ENCODE results near the gene CENPV.

CENPV gene

GRCh38 chr17:16352667-16353316 is 477 bp downstream of the CENPV start:
- no peak for TF ChIP-seq CTCF (IDR thresholded peaks at IDR 0.05; ENCODE audit: poor library complexity, severe bottlenecking)

GRCh38 chr17:16352303-16352666 is 984 bp downstream of the CENPV start:
- DNase-seq (ENCODE audit: low spot score) (no peak), ATAC-seq (ENCODE audit: low read depth) (peak; percentile 59)
- TF ChIP-seq CTCF (IDR thresholded peaks at IDR 0.05; ENCODE audit: poor library complexity, severe bottlenecking), result no peak
- Histone ChIP-seq H3K4me1 (ENCODE audit: insufficient read depth, poor library complexity, severe bottlenecking) (peaks cover 3% of the 10 kb centered on the region), H3K27ac (ENCODE audit: poor library complexity, severe bottlenecking) (no peak overlapping the region), H3K9me3 (ENCODE audit: severe bottlenecking) (no peaks in the 10 kb centered on the region), H3K27me3 (ENCODE audit: insufficient read depth, poor library complexity, severe bottlenecking) (no peaks in the 10 kb centered on the region), H3K4me3 (ENCODE audit: severe bottlenecking) (peak overlapping the region; percentile 100), H3K36me3 (ENCODE audit: low read depth) (peaks cover 13% of the 10 kb centered on the region)

More at GRCh38 chr17:16352667-16353316, 477 bp downstream of the CENPV start:
- Histone ChIP-seq H3K27me3 (ENCODE audit: insufficient read depth, poor library complexity, severe bottlenecking) (no peaks in the 10 kb centered on the region), H3K4me3 (ENCODE audit: severe bottlenecking) (peak overlapping the region; percentile 100), H3K36me3 (ENCODE audit: low read depth) (peaks cover 13% of the 10 kb centered on the region), H3K9me3 (ENCODE audit: severe bottlenecking) (no peaks in the 10 kb centered on the region), H3K4me1 (ENCODE audit: insufficient read depth, poor library complexity, severe bottlenecking) (peaks cover 3% of the 10 kb centered on the region), H3K27ac (ENCODE audit: poor library complexity, severe bottlenecking) (peak overlapping the region; percentile 20)
- ATAC-seq (ENCODE audit: low read depth) (peak; percentile 57), DNase-seq (ENCODE audit: low spot score) (peak; percentile 59)

GRCh38 chr17:16351831-16352230 is 1.4 kb downstream of the CENPV start:
- Histone ChIP-seq H3K4me3 (ENCODE audit: severe bottlenecking) (peak overlapping the region; percentile 100), H3K4me1 (ENCODE audit: insufficient read depth, poor library complexity, severe bottlenecking) (peaks cover 3% of the 10 kb centered on the region), H3K27me3 (ENCODE audit: insufficient read depth, poor library complexity, severe bottlenecking) (no peaks in the 10 kb centered on the region), H3K9me3 (ENCODE audit: severe bottlenecking) (no peaks in the 10 kb centered on the region), H3K36me3 (ENCODE audit: low read depth) (peaks cover 13% of the 10 kb centered on the region), H3K27ac (ENCODE audit: poor library complexity, severe bottlenecking) (no peak overlapping the region)
- TF ChIP-seq CTCF (IDR thresholded peaks at IDR 0.05; ENCODE audit: poor library complexity, severe bottlenecking), result no peak
- DNase-seq (ENCODE audit: low spot score) (no peak), ATAC-seq (ENCODE audit: low read depth) (no peak)

- peaks cover 3% of the 10 kb centered on the region for H3K4me1 ChIP-seq (ENCODE audit: insufficient read depth, poor library complexity, severe bottlenecking)
- DNase-seq (ENCODE audit: low spot score), result no peak
- peaks cover 13% of the 10 kb centered on the region for H3K36me3 ChIP-seq (ENCODE audit: low read depth)
- no peak overlapping the region for H3K27ac ChIP-seq (ENCODE audit: poor library complexity, severe bottlenecking)
- no peak for ATAC-seq (ENCODE audit: low read depth)
- TF ChIP-seq CTCF (IDR thresholded peaks at IDR 0.05; ENCODE audit: poor library complexity, severe bottlenecking), result no peak
- H3K9me3 ChIP-seq (ENCODE audit: severe bottlenecking), result no peaks in the 10 kb centered on the region
- no peaks in the 10 kb centered on the region for H3K27me3 ChIP-seq (ENCODE audit: insufficient read depth, poor library complexity, severe bottlenecking)
- H3K4me3 ChIP-seq (ENCODE audit: severe bottlenecking), result no peak overlapping the region
Observed at GRCh38 chr17:16349431-16349830, 3.8 kb downstream of the CENPV start.

- Histone ChIP-seq H3K36me3 (ENCODE audit: low read depth) (peaks cover 13% of the 10 kb centered on the region), H3K27ac (ENCODE audit: poor library complexity, severe bottlenecking) (no peak overlapping the region), H3K9me3 (ENCODE audit: severe bottlenecking) (no peaks in the 10 kb centered on the region), H3K4me3 (ENCODE audit: severe bottlenecking) (no peak overlapping the region), H3K27me3 (ENCODE audit: insufficient read depth, poor library complexity, severe bottlenecking) (no peaks in the 10 kb centered on the region), H3K4me1 (ENCODE audit: insufficient read depth, poor library complexity, severe bottlenecking) (no peaks in the 10 kb centered on the region)
- no peak for TF ChIP-seq CTCF (IDR thresholded peaks at IDR 0.05; ENCODE audit: poor library complexity, severe bottlenecking)
- no peak for ATAC-seq (ENCODE audit: low read depth)
- DNase-seq (ENCODE audit: low spot score), result no peak
Observed at GRCh38 chr17:16348586-16348985, 4.7 kb downstream of the CENPV start.

Data from RWPE2 (cell line).